Fibroblast of lung (primary cell): Measurements from ENCODE around the gene UQCR10. TPM values are rescaled to one million over a fixed set of nuclear protein-coding genes. Genes with fewer than 3 reads are reported as not detected.
A peak's percentile ranks its signal among the peaks of the same experiment; 100 is the strongest.

Source experiments
- DNase-seq, 2 donors: peaks; one replicate each; pipeline versions ENCODE4 v3.0.0 to v3.0.0-alpha.2; 2010; ENCODE audit warnings: low read depth in 2 of 2
- H2AFZ ChIP-seq: 2 replicates; pipeline ENCODE4 v1.5.1; 2012; ENCODE audit warnings: low read length, control low read depth, inconsistent platforms
- H3K27ac ChIP-seq: 2 replicates; pipeline ENCODE4 v1.5.1; 2011; ENCODE audit warnings: low read length, control low read depth; ENCODE audit not compliant: insufficient read depth
- H3K27me3 ChIP-seq: 2 replicates; pipeline ENCODE4 v1.5.1; 2011; ENCODE audit warnings: mild to moderate bottlenecking, low read length; ENCODE audit not compliant: control insufficient read depth, insufficient read depth
- H3K36me3 ChIP-seq: 2 replicates; pipeline ENCODE4 v1.5.1; 2011; ENCODE audit warnings: low read length; ENCODE audit not compliant: control insufficient read depth, insufficient read depth
- H3K4me1 ChIP-seq: 2 replicates; pipeline ENCODE4 v1.5.1; 2011; ENCODE audit warnings: low read length; ENCODE audit not compliant: control insufficient read depth, insufficient read depth; ENCODE audit errors: extremely low read depth
- H3K4me2 ChIP-seq: 2 replicates; pipeline ENCODE4 v1.5.1; 2011; ENCODE audit warnings: low read length, control low read depth; ENCODE audit not compliant: insufficient read depth; ENCODE audit errors: extremely low read depth
- H3K4me3 ChIP-seq, 4 experiments: fragments of 200-600 bp in 1 of 4; sonication (generic) in 1 of 4; replicated peaks in 1 of 4; 2 replicates each; pipeline ENCODE4 v1.5.1; 2011 to 2016; ENCODE audit warnings: low read length in 4 of 4, low read depth in 3 of 4, mild to moderate bottlenecking in 3 of 4, control low read depth in 2 of 4, inconsistent platforms in 1 of 4, mixed read lengths in 1 of 4; ENCODE audit not compliant: insufficient read depth in 1 of 4; ENCODE audit errors: control extremely low read depth in 1 of 4
- H3K79me2 ChIP-seq: 2 replicates; pipeline ENCODE4 v1.5.1; 2012; ENCODE audit warnings: mild to moderate bottlenecking, low read length, inconsistent platforms; ENCODE audit not compliant: control insufficient read depth, insufficient read depth
- H3K9ac ChIP-seq: 2 replicates; pipeline ENCODE4 v1.5.1; 2011; ENCODE audit warnings: mild to moderate bottlenecking, low read length, control low read depth; ENCODE audit not compliant: insufficient read depth
- H3K9me3 ChIP-seq: 2 replicates; pipeline ENCODE4 v1.5.1; 2012; ENCODE audit warnings: low read depth, low read length; ENCODE audit not compliant: control insufficient read depth, insufficient read depth
- H4K20me1 ChIP-seq: 2 replicates; pipeline ENCODE4 v1.5.1; 2011; ENCODE audit warnings: low read length; ENCODE audit not compliant: control insufficient read depth, insufficient read depth; ENCODE audit errors: extremely low read depth
- CTCF ChIP-seq, 2 donors: IDR thresholded peaks in 1 of 2; conservative IDR thresholded peaks in 1 of 2; 1 replicate in 1 of 2; 2 replicates in 1 of 2; pipeline ENCODE4 v1.5.1; 2011 to 2012; ENCODE audit warnings: low read length in 2 of 2, control low read depth in 1 of 2, inconsistent platforms in 1 of 2, low read depth in 1 of 2, mild to moderate bottlenecking in 1 of 2
- EZH2 ChIP-seq: IDR thresholded peaks from 2 replicates; pipeline ENCODE4 v1.5.1; 2012; ENCODE audit warnings: low read length, control low read depth, mild to moderate bottlenecking; ENCODE audit errors: missing control alignments
- polyA plus RNA-seq, 2 donors: library from polyadenylated mRNA; depleted of rRNA in 1 of 2; stranded (reverse) in 1 of 2; unstranded in 1 of 2; fragments of >200 nt; gene quantifications; 2 replicates each; pipeline ENCODE4 v1.2.1, GENCODE V29; 2011 to 2012; ENCODE audit warnings: missing spikeins in 1 of 2
- total RNA-seq: library from RNA; depleted of rRNA; stranded (reverse); fragments of >200 nt; gene quantifications from 2 replicates; pipeline ENCODE4 v1.2.1, GENCODE V29; 2014

The UQCR10 gene
- total and polyA plus RNA-seq, 2 donors (not counting 1 experiment from before 2014, with no cell fraction given): 112 to 117 TPM

- H3K4me2 ChIP-seq: no peak overlapping the region
- TF ChIP-seq EZH2 (no peak), CTCF (conservative IDR thresholded peaks at IDR 0.05 in 1 of 2, IDR thresholded peaks at IDR 0.05 in 1 of 2; ENCODE audit: low read depth in 1 of 2, low read length in 2 of 2) (no peak)
- H3K4me1 ChIP-seq: no peaks in the 10 kb centered on the region
- DNase-seq: peak in 1 of 2 donors; percentile 35
- peaks cover 18% of the 10 kb centered on the region for H3K27me3 ChIP-seq
- H3K36me3 ChIP-seq: no peaks in the 10 kb centered on the region
- H3K9me3 ChIP-seq: no peaks in the 10 kb centered on the region
- H3K27ac ChIP-seq: no peak overlapping the region
- H2AFZ ChIP-seq: no peak overlapping the region
- H4K20me1 ChIP-seq: no peaks in the 10 kb centered on the region
- no peak overlapping the region for H3K4me3 ChIP-seq
- H3K79me2 ChIP-seq: no peaks in the 10 kb centered on the region
- no peak overlapping the region for H3K9ac ChIP-seq
Observed at GRCh38 chr22:29722151-29722550, 45.0 kb upstream of the UQCR10 start.

GRCh38 chr22:29722587-29722986 lies 44.6 kb upstream of the UQCR10 start:
- Histone ChIP-seq H3K79me2 (no peaks in the 10 kb centered on the region), H3K4me2 (no peak overlapping the region), H3K27me3 (peaks cover 18% of the 10 kb centered on the region), H3K4me1 (no peaks in the 10 kb centered on the region), H3K4me3 (no peak overlapping the region), H4K20me1 (no peaks in the 10 kb centered on the region), H3K9ac (no peak overlapping the region), H3K27ac (no peak overlapping the region), H2AFZ (no peak overlapping the region), H3K36me3 (no peaks in the 10 kb centered on the region), H3K9me3 (no peaks in the 10 kb centered on the region)
- DNase-seq: peak in 1 of 2 donors; percentile 34
- TF ChIP-seq CTCF (conservative IDR thresholded peaks at IDR 0.05 in 1 of 2, IDR thresholded peaks at IDR 0.05 in 1 of 2; ENCODE audit: low read depth in 1 of 2, low read length in 2 of 2) (no peak), EZH2 (no peak)

- Histone ChIP-seq H3K9me3 (no peaks in the 10 kb centered on the region), H3K27ac (no peak overlapping the region), H3K79me2 (no peaks in the 10 kb centered on the region), H3K4me1 (no peaks in the 10 kb centered on the region), H3K9ac (no peak overlapping the region), H3K4me2 (no peak overlapping the region), H3K36me3 (no peaks in the 10 kb centered on the region), H3K27me3 (peaks cover 16% of the 10 kb centered on the region), H4K20me1 (no peaks in the 10 kb centered on the region), H2AFZ (no peak overlapping the region), H3K4me3 (no peak overlapping the region)
- TF ChIP-seq CTCF (conservative IDR thresholded peaks at IDR 0.05 in 1 of 2, IDR thresholded peaks at IDR 0.05 in 1 of 2; ENCODE audit: low read depth in 1 of 2, low read length in 2 of 2): no peak
- no peak for TF ChIP-seq EZH2
- no peak for DNase-seq
Observed at GRCh38 chr22:29723766-29724165, 43.4 kb upstream of the UQCR10 start.
